Measurements from ENCODE around the gene RBM4. TPM values are rescaled to one million over a fixed set of nuclear protein-coding genes. Genes with fewer than 3 reads are reported as not detected.

Gene RBM4
- total and polyA plus RNA-seq, 2 experiments from 2014 or later, result 142 to 241 TPM

DNA sequence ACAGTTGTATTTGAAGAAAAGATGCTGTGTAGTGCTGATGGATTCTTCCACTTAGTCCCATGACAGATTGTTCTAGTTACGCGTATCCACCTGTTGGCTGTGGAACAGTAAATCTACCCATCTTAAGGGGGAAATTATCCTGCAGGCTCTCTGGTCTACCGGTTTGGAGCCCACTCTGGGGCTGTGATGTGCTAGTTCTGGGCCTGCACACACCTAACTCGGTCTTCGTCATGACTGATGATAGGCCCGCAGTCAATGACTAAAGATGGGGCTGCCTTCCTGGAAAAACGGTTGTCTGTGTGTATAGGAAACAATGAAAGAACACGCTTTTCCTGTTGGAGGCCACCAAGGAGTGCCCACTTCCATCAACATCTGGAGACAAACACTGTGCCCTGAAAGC lies 45.4 kb downstream of the RBM4 start:
- Histone ChIP-seq H3K27ac (no peak overlapping the region), H3K4me1 (ENCODE audit: low read depth) (no peaks in the 10 kb centered on the region), H3K4me3 (no peak overlapping the region), H3K9me3 (ENCODE audit: low read depth) (no peaks in the 10 kb centered on the region), H3K27me3 (no peaks in the 10 kb centered on the region), H3K36me3 (no peaks in the 10 kb centered on the region)
- no peak for DNase-seq (ENCODE audit: low read depth in 1 of 2, low spot score in 1 of 2)
- TF ChIP-seq, protein P1, sequence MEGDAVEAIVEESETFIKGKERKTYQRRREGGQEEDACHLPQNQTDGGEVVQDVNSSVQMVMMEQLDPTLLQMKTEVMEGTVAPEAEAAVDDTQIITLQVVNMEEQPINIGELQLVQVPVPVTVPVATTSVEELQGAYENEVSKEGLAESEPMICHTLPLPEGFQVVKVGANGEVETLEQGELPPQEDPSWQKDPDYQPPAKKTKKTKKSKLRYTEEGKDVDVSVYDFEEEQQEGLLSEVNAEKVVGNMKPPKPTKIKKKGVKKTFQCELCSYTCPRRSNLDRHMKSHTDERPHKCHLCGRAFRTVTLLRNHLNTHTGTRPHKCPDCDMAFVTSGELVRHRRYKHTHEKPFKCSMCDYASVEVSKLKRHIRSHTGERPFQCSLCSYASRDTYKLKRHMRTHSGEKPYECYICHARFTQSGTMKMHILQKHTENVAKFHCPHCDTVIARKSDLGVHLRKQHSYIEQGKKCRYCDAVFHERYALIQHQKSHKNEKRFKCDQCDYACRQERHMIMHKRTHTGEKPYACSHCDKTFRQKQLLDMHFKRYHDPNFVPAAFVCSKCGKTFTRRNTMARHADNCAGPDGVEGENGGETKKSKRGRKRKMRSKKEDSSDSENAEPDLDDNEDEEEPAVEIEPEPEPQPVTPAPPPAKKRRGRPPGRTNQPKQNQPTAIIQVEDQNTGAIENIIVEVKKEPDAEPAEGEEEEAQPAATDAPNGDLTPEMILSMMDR (IDR thresholded peaks at IDR 0.05; ENCODE audit: low read depth, low read length), result no peak

DNA sequence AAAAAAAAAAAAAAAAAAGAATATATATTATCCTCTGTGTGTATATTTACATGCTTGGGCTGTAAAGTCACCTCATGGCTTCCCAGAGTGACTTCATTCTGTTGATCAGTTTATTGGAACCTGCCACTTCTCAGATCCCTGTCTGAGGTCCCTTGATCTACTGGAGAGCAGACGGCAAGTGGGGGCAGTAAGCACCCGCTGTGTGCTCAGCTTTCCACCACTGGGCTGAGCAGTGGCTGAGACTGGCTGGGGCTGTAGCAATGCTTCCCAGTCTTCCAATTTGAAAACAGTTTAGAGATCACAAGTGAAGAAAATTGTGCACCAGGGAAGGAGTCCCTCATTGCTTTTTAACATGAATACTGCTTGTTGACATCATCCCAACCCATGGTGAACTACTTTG lies 46.1 kb downstream of the RBM4 start:
- TF ChIP-seq, protein P1 (IDR thresholded peaks at IDR 0.05; ENCODE audit: low read depth, low read length), result no peak
- H3K27ac ChIP-seq, result no peak overlapping the region
- H3K27me3 ChIP-seq, result no peaks in the 10 kb centered on the region
- H3K4me1 ChIP-seq (ENCODE audit: low read depth), result no peaks in the 10 kb centered on the region
- no peaks in the 10 kb centered on the region for H3K36me3 ChIP-seq
- no peak for DNase-seq (ENCODE audit: low read depth in 1 of 2, low spot score in 1 of 2)
- H3K9me3 ChIP-seq (ENCODE audit: low read depth), result no peaks in the 10 kb centered on the region
- H3K4me3 ChIP-seq, result no peak overlapping the region

DNA sequence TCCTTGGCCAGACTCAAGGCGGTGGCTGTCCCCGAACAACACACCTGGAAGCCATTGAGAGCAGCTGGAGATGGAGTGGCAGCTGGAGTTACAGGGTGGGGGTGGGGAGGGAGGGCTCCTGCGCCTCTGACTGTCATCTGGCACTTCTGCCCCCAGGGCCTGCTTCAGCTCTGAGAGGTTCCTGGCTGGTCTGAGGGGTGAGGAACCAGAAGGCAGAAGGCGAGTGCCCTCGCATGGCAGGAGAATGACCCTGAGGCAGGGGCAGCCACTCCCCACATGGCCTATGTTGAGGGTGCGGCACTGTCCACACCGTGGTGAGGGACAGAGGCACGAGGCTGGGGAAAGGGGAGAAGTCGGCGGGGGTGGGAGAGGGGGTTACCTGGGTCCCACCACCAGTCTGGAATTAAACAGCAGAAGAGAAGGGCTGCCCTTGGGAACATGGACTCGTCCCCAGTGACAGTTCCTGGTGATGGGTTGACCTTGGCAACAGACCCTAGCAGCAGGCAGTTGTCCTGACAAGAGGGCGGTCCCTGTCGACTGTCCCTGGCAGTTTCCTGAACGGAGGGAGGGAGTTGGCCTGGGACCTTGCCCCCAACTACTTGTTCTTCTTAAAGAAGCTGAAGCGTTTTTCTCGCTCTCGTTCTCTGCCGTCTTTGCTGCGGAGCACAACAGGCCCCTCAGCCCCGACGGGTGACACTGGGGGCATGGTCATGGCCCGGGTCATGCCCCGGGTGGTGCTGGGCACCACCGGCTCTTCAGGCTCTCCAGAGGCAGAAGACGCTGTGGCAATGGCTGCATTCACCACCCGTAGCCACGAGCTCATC lies 47.0 kb downstream of the RBM4 start:
- Histone ChIP-seq H3K4me1 (ENCODE audit: low read depth) (no peaks in the 10 kb centered on the region), H3K27ac (peak overlapping the region; percentile 54), H3K27me3 (no peaks in the 10 kb centered on the region), H3K4me3 (no peak overlapping the region), H3K9me3 (ENCODE audit: low read depth) (no peaks in the 10 kb centered on the region), H3K36me3 (no peaks in the 10 kb centered on the region)
- TF ChIP-seq, protein P1 (IDR thresholded peaks at IDR 0.05; ENCODE audit: low read depth, low read length), result no peak
- no peak for DNase-seq (ENCODE audit: low read depth in 1 of 2, low spot score in 1 of 2)

DNA sequence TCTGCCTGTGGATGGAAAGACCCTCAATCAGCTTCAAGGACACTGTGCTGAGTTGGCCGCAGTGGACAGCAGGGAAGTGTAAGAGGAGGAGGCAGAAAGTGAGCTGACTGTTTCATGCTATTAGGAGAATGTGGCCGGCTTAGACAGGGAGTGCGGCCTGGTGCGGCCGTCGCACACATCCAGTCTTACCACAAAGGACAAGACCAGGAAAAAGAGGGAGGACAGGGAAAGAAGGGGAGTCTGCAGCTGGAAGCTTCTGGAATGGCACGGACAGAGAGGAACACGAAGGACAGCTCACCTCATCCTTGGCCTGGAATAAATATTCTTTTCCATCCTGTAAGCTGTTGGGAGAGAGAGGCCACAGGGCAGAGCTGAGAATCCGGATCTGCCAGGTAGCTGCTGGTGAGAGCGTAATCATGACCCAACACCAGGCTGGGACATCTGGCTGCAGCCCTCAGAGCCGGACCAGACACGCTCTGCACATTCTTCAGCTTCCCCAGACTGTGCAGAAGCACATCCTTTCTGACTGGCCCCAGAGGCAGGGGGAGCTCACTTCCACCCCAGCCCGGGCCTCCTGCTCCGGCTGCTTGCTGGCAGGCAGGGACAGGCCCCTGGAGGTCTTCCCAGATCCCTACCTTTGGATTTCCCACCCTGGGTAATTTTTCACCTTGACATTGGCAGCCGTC lies 47.7 kb downstream of the RBM4 start:
- Histone ChIP-seq H3K27ac (peak overlapping the region; percentile 54), H3K9me3 (ENCODE audit: low read depth) (no peaks in the 10 kb centered on the region), H3K27me3 (no peaks in the 10 kb centered on the region), H3K4me3 (no peak overlapping the region), H3K4me1 (ENCODE audit: low read depth) (no peaks in the 10 kb centered on the region), H3K36me3 (no peaks in the 10 kb centered on the region)
- TF ChIP-seq, protein P1 (IDR thresholded peaks at IDR 0.05; ENCODE audit: low read depth, low read length), result no peak
- no peak for DNase-seq (ENCODE audit: low read depth in 1 of 2, low spot score in 1 of 2)

DNA sequence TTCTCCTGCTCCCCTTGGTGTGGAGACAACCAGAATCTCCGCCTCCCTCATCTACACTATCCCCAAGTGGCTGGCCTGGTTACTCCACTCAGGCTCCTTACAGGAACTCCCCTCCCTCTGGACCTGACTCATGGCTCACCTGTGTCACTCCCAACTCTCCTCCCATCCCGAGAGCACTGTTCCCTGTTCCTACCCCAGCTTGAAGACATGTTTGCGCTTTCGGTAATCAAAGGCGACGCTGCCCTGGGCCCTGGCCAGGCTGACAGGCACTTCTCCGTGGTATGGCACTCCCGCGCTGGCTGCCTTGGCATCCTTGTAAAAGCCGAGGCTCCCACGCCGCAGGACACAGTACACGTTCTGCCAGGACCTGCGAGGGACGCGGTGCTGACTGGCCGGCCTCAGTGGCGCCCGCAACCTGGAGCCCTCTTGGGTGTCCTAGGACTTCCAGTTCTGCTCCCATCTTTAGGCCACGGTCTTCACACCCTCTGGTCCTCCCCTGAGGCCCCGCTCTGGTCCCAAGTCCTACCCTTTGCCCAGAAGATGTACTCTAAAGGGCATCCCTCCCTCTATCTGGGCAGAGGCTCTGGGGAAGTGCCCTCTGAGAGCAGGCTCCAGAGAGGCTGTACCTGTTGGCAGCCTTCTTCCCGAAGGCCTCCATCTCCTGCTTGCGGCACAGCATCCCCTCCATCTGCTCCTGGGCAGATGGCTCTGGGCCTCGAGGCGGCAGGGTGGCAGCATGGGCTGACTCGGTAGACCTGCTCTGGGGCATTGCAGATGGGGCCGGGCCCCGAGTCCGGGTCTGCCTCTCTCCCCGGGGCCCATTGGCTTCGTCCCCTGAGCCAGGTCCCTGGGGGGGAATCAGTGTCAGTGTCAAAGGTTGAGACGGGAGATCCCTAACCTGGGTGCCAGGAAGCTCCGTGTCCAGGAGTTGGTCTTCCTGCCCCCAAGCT lies 48.6 kb downstream of the RBM4 start:
- TF ChIP-seq, protein P1 (IDR thresholded peaks at IDR 0.05; ENCODE audit: low read depth, low read length), result no peak
- DNase-seq (ENCODE audit: low read depth in 1 of 2, low spot score in 1 of 2), result no peak
- no peaks in the 10 kb centered on the region for H3K4me1 ChIP-seq (ENCODE audit: low read depth)
- no peak overlapping the region for H3K4me3 ChIP-seq
- no peaks in the 10 kb centered on the region for H3K36me3 ChIP-seq
- no peaks in the 10 kb centered on the region for H3K27me3 ChIP-seq
- H3K9me3 ChIP-seq (ENCODE audit: low read depth), result no peaks in the 10 kb centered on the region
- peak overlapping the region; percentile 54 for H3K27ac ChIP-seq

All from cardiac muscle cell (in vitro differentiated cells and primary cell).